H1 (cell line): ENCODE data around the gene DCAF12L2. TPM values are rescaled to one million over a fixed set of nuclear protein-coding genes. Genes with fewer than 3 reads are reported as not detected.

Source experiments
- CTCF ChIA-PET: fragments of 300-600 bp; sonication (Branson Sonifier 250); formaldehyde crosslinking; loops from one replicate; lab custom pipeline; 2021; ENCODE audit not compliant: partially characterized antibody; lab: Charles Lee
- POLR2A ChIA-PET: fragments of 300-600 bp; sonication (Branson Sonifier 250); formaldehyde crosslinking; loops from one replicate; lab custom pipeline; 2021; ENCODE audit warnings: inconsistent platforms; ENCODE audit not compliant: partially characterized antibody; lab: Charles Lee
- DNase-seq, 2 experiments: peaks; one replicate each; pipeline versions ENCODE4 v3.0.0 to v3.0.0-alpha.2; 2010 to 2022; ENCODE audit warnings: low spot score in 2 of 2, low read depth in 1 of 2, mixed read lengths in 1 of 2
- FAIRE-seq: peaks from 2 replicates; lab custom pipeline; 2011; peaks lifted over from hg19 to GRCh38; lab: Jason Lieb, UNC
- H2AFZ ChIP-seq: 2 replicates; pipeline ENCODE4 v1.8.1; 2012; ENCODE audit warnings: low read length, inconsistent platforms
- H2AK5ac ChIP-seq: 2 replicates; pipeline ENCODE4 v1.6.1; 2013; ENCODE audit warnings: low read depth, low read length
- H2BK120ac ChIP-seq: replicated peaks from 2 replicates; pipeline ENCODE3; 2013; ENCODE audit warnings: low read depth, low read length, inconsistent platforms
- H2BK12ac ChIP-seq: 2 replicates; pipeline ENCODE4 v1.6.1; 2013; ENCODE audit warnings: low read depth, low read length
- H2BK15ac ChIP-seq: 2 replicates; pipeline ENCODE4 v1.6.1; 2013; ENCODE audit warnings: low read length
- H2BK20ac ChIP-seq: 2 replicates; pipeline ENCODE4 v1.6.1; 2013; ENCODE audit warnings: low read length
- H2BK5ac ChIP-seq: 2 replicates; pipeline ENCODE4 v1.6.1; 2013; ENCODE audit warnings: low read depth, low read length
- H3K14ac ChIP-seq: 2 replicates; pipeline ENCODE4 v1.6.1; 2013; ENCODE audit warnings: inconsistent platforms; ENCODE audit not compliant: insufficient read length
- H3K18ac ChIP-seq: 2 replicates; pipeline ENCODE4 v1.6.1; 2013; ENCODE audit warnings: low read length; ENCODE audit errors: extremely low read depth
- H3K23ac ChIP-seq: 2 replicates; pipeline ENCODE4 v1.6.1; 2013; ENCODE audit warnings: inconsistent platforms; ENCODE audit not compliant: insufficient read length
- H3K23me2 ChIP-seq: 2 replicates; pipeline ENCODE4 v1.6.1; 2013; ENCODE audit warnings: low read depth, low read length
- H3K27ac ChIP-seq: 2 replicates; pipeline ENCODE4 v1.6.1; 2011; ENCODE audit warnings: low read depth, low read length, inconsistent platforms
- H3K27me3 ChIP-seq, 4 experiments: replicated peaks in 1 of 4; 1 replicate in 1 of 4; 2 replicates in 3 of 4; pipeline versions ENCODE4 v1.6.1 to v1.8.1; 2011 to 2013; ENCODE audit warnings: low read length in 3 of 4, mild to moderate bottlenecking in 3 of 4, inconsistent platforms in 2 of 4, mixed read lengths in 2 of 4, moderate library complexity in 1 of 4; ENCODE audit not compliant: control insufficient read depth in 3 of 4, insufficient read depth in 3 of 4; ENCODE audit errors: extremely low read depth in 1 of 4
- H3K36me3 ChIP-seq, 4 experiments: 2 replicates each; pipeline versions ENCODE4 v1.6.1 to v1.8.1; 2011 to 2013; ENCODE audit warnings: mild to moderate bottlenecking in 4 of 4, low read length in 3 of 4, moderate library complexity in 2 of 4, control low read depth in 1 of 4, inconsistent platforms in 1 of 4; ENCODE audit not compliant: insufficient read depth in 4 of 4, control insufficient read depth in 2 of 4
- H3K4ac ChIP-seq: replicated peaks from 2 replicates; pipeline ENCODE3; 2013; ENCODE audit warnings: low read length, low read depth, mixed read lengths, inconsistent platforms; ENCODE audit not compliant: insufficient read length
- H3K4me1 ChIP-seq, 4 experiments: replicated peaks in 1 of 4; 1 replicate in 1 of 4; 2 replicates in 3 of 4; pipeline versions ENCODE4 v1.6.1 to v1.8.1; 2011 to 2013; ENCODE audit warnings: low read length in 3 of 4, inconsistent platforms in 2 of 4, mixed read lengths in 1 of 4; ENCODE audit not compliant: insufficient read depth in 4 of 4, control insufficient read depth in 3 of 4
- H3K4me2 ChIP-seq, 2 experiments: 2 replicates each; pipeline versions ENCODE4 v1.6.1 to v1.8.1; 2011 to 2013; ENCODE audit warnings: low read depth in 2 of 2, low read length in 2 of 2, control low read depth in 1 of 2, inconsistent platforms in 1 of 2, mild to moderate bottlenecking in 1 of 2; ENCODE audit not compliant: insufficient read depth in 1 of 2
- H3K4me3 ChIP-seq, 4 experiments: fragments of 200-600, 300-600 bp in 1 of 4; sonication (generic), shearing (Covaris generic), sonication (Bioruptor Twin) in 1 of 4; 2 replicates each; pipeline versions ENCODE4 v1.5.1 to v1.8.1; 2011 to 2016; ENCODE audit warnings: low read length in 4 of 4, low read depth in 3 of 4, control low read depth in 2 of 4, inconsistent platforms in 2 of 4, mild to moderate bottlenecking in 2 of 4, mixed read lengths in 1 of 4, moderate library complexity in 1 of 4; ENCODE audit not compliant: insufficient read depth in 2 of 4; ENCODE audit errors: extremely low read depth in 1 of 4
- H3K56ac ChIP-seq: replicated peaks from 2 replicates; pipeline ENCODE3; 2013; ENCODE audit warnings: low read depth, mild to moderate bottlenecking, mixed read lengths, low read length, inconsistent platforms; ENCODE audit not compliant: insufficient read length
- H3K79me1 ChIP-seq: 2 replicates; pipeline ENCODE4 v1.6.1; 2013; ENCODE audit warnings: low read depth, low read length, control low read depth
- H3K79me2 ChIP-seq, 2 experiments: 2 replicates each; pipeline versions ENCODE4 v1.6.1 to v1.8.1; 2012 to 2013; ENCODE audit warnings: low read length in 2 of 2, mild to moderate bottlenecking in 2 of 2, inconsistent platforms in 1 of 2; ENCODE audit not compliant: insufficient read depth in 2 of 2, control insufficient read depth in 1 of 2
- H3K9ac ChIP-seq, 4 experiments: replicated peaks in 1 of 4; 1 replicate in 1 of 4; 2 replicates in 3 of 4; pipeline versions ENCODE4 v1.6.1 to v1.8.1; 2011 to 2013; ENCODE audit warnings: low read depth in 3 of 4, low read length in 3 of 4, control low read depth in 2 of 4, mild to moderate bottlenecking in 2 of 4, moderate library complexity in 2 of 4, inconsistent platforms in 1 of 4; ENCODE audit errors: extremely low read depth in 1 of 4
- H3K9me3 ChIP-seq, 2 experiments: 2 replicates each; pipeline versions ENCODE4 v1.6.1 to v1.8.1; 2012 to 2013; ENCODE audit warnings: mild to moderate bottlenecking in 2 of 2, moderate library complexity in 2 of 2, control low read depth in 1 of 2, inconsistent platforms in 1 of 2, low read depth in 1 of 2, low read length in 1 of 2, mixed read lengths in 1 of 2; ENCODE audit not compliant: insufficient read depth in 2 of 2
- H4K20me1 ChIP-seq, 2 experiments: replicated peaks in 1 of 2; 2 replicates each; pipeline versions ENCODE3 to v1.8.1; 2011 to 2013; ENCODE audit warnings: inconsistent platforms in 2 of 2, low read length in 2 of 2, mild to moderate bottlenecking in 1 of 2; ENCODE audit not compliant: insufficient read depth in 2 of 2, control insufficient read depth in 1 of 2
- H4K5ac ChIP-seq: 2 replicates; pipeline ENCODE4 v1.6.1; 2013; ENCODE audit warnings: low read length, low read depth, mixed read lengths, inconsistent platforms; ENCODE audit not compliant: insufficient read length
- H4K8ac ChIP-seq: 2 replicates; pipeline ENCODE4 v1.8.0; 2013; ENCODE audit warnings: mild to moderate bottlenecking, moderate library complexity, low read length, inconsistent platforms; ENCODE audit not compliant: insufficient read depth; ENCODE audit errors: extremely low read depth
- H4K91ac ChIP-seq: replicated peaks from 2 replicates; pipeline ENCODE3; 2013; ENCODE audit warnings: low read length, mixed read lengths, inconsistent platforms; ENCODE audit not compliant: insufficient read length
- CEBPB ChIP-seq: IDR thresholded peaks from 2 replicates; pipeline ENCODE4 v1.6.1; 2012; ENCODE audit warnings: low read depth, low read length
- CHD1 ChIP-seq: IDR thresholded peaks from 2 replicates; pipeline ENCODE4 v1.6.1; 2012; ENCODE audit warnings: low read depth, low read length, improper control_type of control experiment
- EGR1 ChIP-seq: IDR thresholded peaks from 2 replicates; pipeline ENCODE4 v1.6.1; 2011; ENCODE audit warnings: low read depth, low read length, borderline replicate concordance
- JUND ChIP-seq: IDR thresholded peaks from 2 replicates; pipeline ENCODE4 v1.6.1; 2011; ENCODE audit warnings: mild to moderate bottlenecking, improper control_type of control experiment, low read length
- MAFK ChIP-seq: IDR thresholded peaks from 2 replicates; pipeline ENCODE4 v1.6.1; 2012; ENCODE audit warnings: low read depth, mild to moderate bottlenecking, improper control_type of control experiment, low read length
- NRF1 ChIP-seq: IDR thresholded peaks from 2 replicates; pipeline ENCODE4 v1.6.1; 2011; ENCODE audit warnings: mild to moderate bottlenecking, low read depth, low read length, improper control_type of control experiment
- PHF8 ChIP-seq: fragments of 200-600 bp; sonication (generic); conservative IDR thresholded peaks from 2 replicates; pipeline ENCODE4 v1.7.1; 2012; ENCODE audit warnings: low read depth, mild to moderate bottlenecking, inconsistent platforms, low read length, moderate library complexity
- SRF ChIP-seq: IDR thresholded peaks from 2 replicates; pipeline ENCODE4 v1.6.1; 2011; ENCODE audit warnings: mild to moderate bottlenecking, low read depth, low read length, moderate library complexity
- TBP ChIP-seq: IDR thresholded peaks from 2 replicates; pipeline ENCODE4 v1.6.1; 2011; ENCODE audit warnings: low read depth, low read length, improper control_type of control experiment
- WGBS, 2 experiments: shearing (Covaris generic) in 1 of 2; methylation state at CpG; one replicate each; pipeline versions ENCODE4 v1.1.6 to v1.1.7; 2013 to 2015; ENCODE audit warnings: low lambda C conversion rate in 2 of 2, mixed read lengths in 2 of 2, inconsistent platforms in 1 of 2, low coverage in 1 of 2, missing lambda C conversion rate in 1 of 2; ENCODE audit not compliant: insufficient replicate concordance in 2 of 2, insufficient coverage in 1 of 2, insufficient read length in 1 of 2; ENCODE audit errors: extremely low coverage in 1 of 2, missing lambda C conversion rate in 1 of 2; 5-methylcytosine and 5-hydroxymethylcytosine counted together
- polyA plus RNA-seq, 7 experiments: library from polyadenylated mRNA; depleted of rRNA in 3 of 7; stranded (reverse) in 5 of 7; unstranded in 2 of 7; fragments of >200 nt in 5 of 7; fragments of 200-250 nt in 2 of 7; gene quantifications; 1 replicate in 5 of 7; 2 replicates in 1 of 7; 4 replicates in 1 of 7; pipeline versions ENCODE4 v1.2.1 to v1.2.3, GENCODE V29; 2011 to 2013; ENCODE audit warnings: missing spikeins in 2 of 7, mixed read lengths in 2 of 7
- total RNA-seq: library from RNA; stranded (reverse); fragmentation: NEBNext Ultra II Directional; extraction: Animal tissue kit (Norgen Biotek cat#: 25700); gene quantifications from 2 replicates; pipeline ENCODE4 v1.2.1, GENCODE V29; 2021
- TF ChIP-seq, protein P1 (sequence below), 3 experiments: IDR thresholded peaks; 1 replicate in 2 of 3; 2 replicates in 1 of 3; pipeline versions ENCODE4 v1.5.1 to v1.6.1; 2011; ENCODE audit warnings: low read length in 3 of 3, mild to moderate bottlenecking in 3 of 3, inconsistent platforms in 2 of 3, low read depth in 1 of 3, moderate library complexity in 1 of 3; ENCODE audit not compliant: insufficient read depth in 1 of 3; ENCODE audit errors: control extremely low read depth in 1 of 3
- TF ChIP-seq, protein P2 (sequence below): IDR thresholded peaks from 2 replicates; pipeline ENCODE4 v1.6.1; 2012; ENCODE audit warnings: low read length, inconsistent platforms

DCAF12L2 gene
- total and polyA plus RNA-seq, 2 of the 8 experiments (the other 6 are each of a cell fraction or from before 2014, with no cell fraction given), result 1.1 to 1.7 TPM

DNA sequence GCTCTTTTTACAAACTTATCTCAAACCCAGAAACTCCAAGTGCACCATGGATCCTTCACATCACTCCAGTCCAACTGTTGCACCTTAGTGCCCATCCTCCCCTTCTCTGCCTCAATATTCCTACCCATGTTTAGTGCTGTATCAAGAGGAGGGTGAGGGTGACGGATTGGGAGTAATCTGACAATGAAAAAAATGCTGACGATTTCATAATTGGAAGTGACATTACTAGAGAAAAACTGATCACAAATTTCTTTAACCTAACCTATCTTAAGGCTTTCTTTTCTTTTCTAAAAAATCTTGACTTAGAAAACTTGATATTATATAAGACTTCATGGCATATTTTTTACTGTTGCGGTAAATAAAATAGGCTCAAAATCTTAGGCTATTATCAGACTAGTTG, 1.5 kb upstream of the DCAF12L2 start:
- Histone ChIP-seq H4K8ac (no peak overlapping the region), H3K18ac (no peak overlapping the region), H3K27ac (no peak overlapping the region), H2BK20ac (no peak overlapping the region), H2AFZ (no peak overlapping the region), H2BK12ac (no peak overlapping the region), H2BK5ac (no peak overlapping the region), H3K9ac (no peak overlapping the region), H3K23ac (no peak overlapping the region), H3K4me2 (no peak overlapping the region), H4K91ac (no peak overlapping the region), H3K4me1 (no peaks in the 10 kb centered on the region), H3K9me3 (no peaks in the 10 kb centered on the region), H3K36me3 (no peaks in the 10 kb centered on the region), H3K27me3 (peaks cover 2 to 17% (median 11%) of the 10 kb centered on the region in 4 experiments; a peak in 5 of 7 replicates), H3K14ac (no peak overlapping the region), H3K4ac (no peak overlapping the region), H3K56ac (no peak overlapping the region), H4K5ac (no peak overlapping the region), H3K79me1 (no peaks in the 10 kb centered on the region), H3K79me2 (no peaks in the 10 kb centered on the region), H2AK5ac (no peak overlapping the region), H3K4me3 (no peak overlapping the region), H3K23me2 (peaks cover 4% of the 10 kb centered on the region; the same call in 1 of the 2 replicates), H4K20me1 (no peaks in the 10 kb centered on the region), H2BK120ac (no peak overlapping the region), H2BK15ac (no peak overlapping the region)
- POLR2A ChIA-PET, result no interaction called here
- CTCF ChIA-PET, result no interaction called here
- DNase-seq (no peak), FAIRE-seq (no peak)
- WGBS, 2 experiments, result 93% methylated on average over 2 of the region's 3 CpGs; no CpG with 5 or more reads in 1 of the 2 experiments
- no peak for TF ChIP-seq TBP
- TF ChIP-seq PHF8, result no peak
- no peak for TF ChIP-seq NRF1
- TF ChIP-seq, protein P1, sequence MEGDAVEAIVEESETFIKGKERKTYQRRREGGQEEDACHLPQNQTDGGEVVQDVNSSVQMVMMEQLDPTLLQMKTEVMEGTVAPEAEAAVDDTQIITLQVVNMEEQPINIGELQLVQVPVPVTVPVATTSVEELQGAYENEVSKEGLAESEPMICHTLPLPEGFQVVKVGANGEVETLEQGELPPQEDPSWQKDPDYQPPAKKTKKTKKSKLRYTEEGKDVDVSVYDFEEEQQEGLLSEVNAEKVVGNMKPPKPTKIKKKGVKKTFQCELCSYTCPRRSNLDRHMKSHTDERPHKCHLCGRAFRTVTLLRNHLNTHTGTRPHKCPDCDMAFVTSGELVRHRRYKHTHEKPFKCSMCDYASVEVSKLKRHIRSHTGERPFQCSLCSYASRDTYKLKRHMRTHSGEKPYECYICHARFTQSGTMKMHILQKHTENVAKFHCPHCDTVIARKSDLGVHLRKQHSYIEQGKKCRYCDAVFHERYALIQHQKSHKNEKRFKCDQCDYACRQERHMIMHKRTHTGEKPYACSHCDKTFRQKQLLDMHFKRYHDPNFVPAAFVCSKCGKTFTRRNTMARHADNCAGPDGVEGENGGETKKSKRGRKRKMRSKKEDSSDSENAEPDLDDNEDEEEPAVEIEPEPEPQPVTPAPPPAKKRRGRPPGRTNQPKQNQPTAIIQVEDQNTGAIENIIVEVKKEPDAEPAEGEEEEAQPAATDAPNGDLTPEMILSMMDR (IDR thresholded peaks at IDR 0.05; ENCODE audit: control extremely low read depth in 1 of 3, insufficient read depth in 1 of 3, low read depth in 1 of 3, low read length in 3 of 3), result no peak
- TF ChIP-seq CHD1, result no peak
- TF ChIP-seq CEBPB, result no peak
- TF ChIP-seq EGR1, result no peak
- no peak for TF ChIP-seq MAFK
- TF ChIP-seq JUND, result no peak
- TF ChIP-seq SRF, result no peak
- TF ChIP-seq, protein P2, sequence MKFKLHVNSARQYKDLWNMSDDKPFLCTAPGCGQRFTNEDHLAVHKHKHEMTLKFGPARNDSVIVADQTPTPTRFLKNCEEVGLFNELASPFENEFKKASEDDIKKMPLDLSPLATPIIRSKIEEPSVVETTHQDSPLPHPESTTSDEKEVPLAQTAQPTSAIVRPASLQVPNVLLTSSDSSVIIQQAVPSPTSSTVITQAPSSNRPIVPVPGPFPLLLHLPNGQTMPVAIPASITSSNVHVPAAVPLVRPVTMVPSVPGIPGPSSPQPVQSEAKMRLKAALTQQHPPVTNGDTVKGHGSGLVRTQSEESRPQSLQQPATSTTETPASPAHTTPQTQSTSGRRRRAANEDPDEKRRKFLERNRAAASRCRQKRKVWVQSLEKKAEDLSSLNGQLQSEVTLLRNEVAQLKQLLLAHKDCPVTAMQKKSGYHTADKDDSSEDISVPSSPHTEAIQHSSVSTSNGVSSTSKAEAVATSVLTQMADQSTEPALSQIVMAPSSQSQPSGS, result no peak
